ENCODE results near the gene CAPN13. TPM values are rescaled to one million over a fixed set of nuclear protein-coding genes. Genes with fewer than 3 reads are reported as not detected.

The CAPN13 gene
- total RNA-seq, 4 donors from 2014 or later: 0.18 to 5.8 (median 1.8) TPM

GRCh38 chr2:30684026-30684425 lies 123.2 kb downstream of the CAPN13 start:
- Histone ChIP-seq H3K9me3 (no peaks in the 10 kb centered on the region), H3K27me3 (no peaks in the 10 kb centered on the region), H3K27ac (no peak overlapping the region), H3K4me1 (peaks cover 0 to 6% (median 0%) of the 10 kb centered on the region in 3 donors), H3K4me3 (no peak overlapping the region), H3K36me3 (no peaks in the 10 kb centered on the region)
- WGBS, 2 donors: 83 to 85% methylated on average over 8 of the region's 8 CpGs
- intact Hi-C loops (cut with DNase I): no loop called here
- no peak for TF ChIP-seq POLR2A (IDR thresholded peaks at IDR 0.05)
- TF ChIP-seq, protein P1, sequence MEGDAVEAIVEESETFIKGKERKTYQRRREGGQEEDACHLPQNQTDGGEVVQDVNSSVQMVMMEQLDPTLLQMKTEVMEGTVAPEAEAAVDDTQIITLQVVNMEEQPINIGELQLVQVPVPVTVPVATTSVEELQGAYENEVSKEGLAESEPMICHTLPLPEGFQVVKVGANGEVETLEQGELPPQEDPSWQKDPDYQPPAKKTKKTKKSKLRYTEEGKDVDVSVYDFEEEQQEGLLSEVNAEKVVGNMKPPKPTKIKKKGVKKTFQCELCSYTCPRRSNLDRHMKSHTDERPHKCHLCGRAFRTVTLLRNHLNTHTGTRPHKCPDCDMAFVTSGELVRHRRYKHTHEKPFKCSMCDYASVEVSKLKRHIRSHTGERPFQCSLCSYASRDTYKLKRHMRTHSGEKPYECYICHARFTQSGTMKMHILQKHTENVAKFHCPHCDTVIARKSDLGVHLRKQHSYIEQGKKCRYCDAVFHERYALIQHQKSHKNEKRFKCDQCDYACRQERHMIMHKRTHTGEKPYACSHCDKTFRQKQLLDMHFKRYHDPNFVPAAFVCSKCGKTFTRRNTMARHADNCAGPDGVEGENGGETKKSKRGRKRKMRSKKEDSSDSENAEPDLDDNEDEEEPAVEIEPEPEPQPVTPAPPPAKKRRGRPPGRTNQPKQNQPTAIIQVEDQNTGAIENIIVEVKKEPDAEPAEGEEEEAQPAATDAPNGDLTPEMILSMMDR (IDR thresholded peaks at IDR 0.05): no peak
- DNase-seq: no peak

- no peak for TF ChIP-seq POLR2A (IDR thresholded peaks at IDR 0.05)
Measured at GRCh38 chr2:30683236-30683956, 123.8 kb downstream of the CAPN13 start.

GRCh38 chr2:30681022-30681421 lies 126.2 kb downstream of the CAPN13 start:
- Histone ChIP-seq H3K4me1 (no peaks in the 10 kb centered on the region), H3K27me3 (no peaks in the 10 kb centered on the region), H3K9me3 (no peaks in the 10 kb centered on the region), H3K4me3 (no peak overlapping the region), H3K36me3 (no peaks in the 10 kb centered on the region), H3K27ac (no peak overlapping the region)
- TF ChIP-seq, protein P1 (IDR thresholded peaks at IDR 0.05): no peak
- TF ChIP-seq POLR2A (IDR thresholded peaks at IDR 0.05): no peak
- DNase-seq: no peak
- WGBS, 2 donors: 64 to 85% methylated on average over 3 to 4 of the region's 4 CpGs
- intact Hi-C loops (cut with DNase I): no loop called here

More at GRCh38 chr2:30683236-30683956, 123.8 kb downstream of the CAPN13 start:
- 85 to 92% methylated on average over 4 to 7 of the region's 8 CpGs for WGBS, 2 donors
- intact Hi-C loops (cut with DNase I): no loop called here
- Histone ChIP-seq H3K4me3 (no peak overlapping the region), H3K9me3 (no peaks in the 10 kb centered on the region), H3K27ac (no peak overlapping the region), H3K36me3 (no peaks in the 10 kb centered on the region), H3K4me1 (no peaks in the 10 kb centered on the region), H3K27me3 (no peaks in the 10 kb centered on the region)
- DNase-seq: no peak

- no peak overlapping the region for H3K4me3 ChIP-seq
- H3K27ac ChIP-seq: no peak overlapping the region
- no peaks in the 10 kb centered on the region for H3K27me3 ChIP-seq
- TF ChIP-seq POLR2A (IDR thresholded peaks at IDR 0.05): no peak
- TF ChIP-seq, protein P1 (IDR thresholded peaks at IDR 0.05): no peak
- WGBS, 2 donors: 90 to 93% methylated on average over 3 of the region's 3 CpGs
- intact Hi-C loops (cut with DNase I): no loop called here
- DNase-seq: no peak
- H3K36me3 ChIP-seq: no peaks in the 10 kb centered on the region
- H3K4me1 ChIP-seq: no peaks in the 10 kb centered on the region
- H3K9me3 ChIP-seq: no peaks in the 10 kb centered on the region
Measured at GRCh38 chr2:30680121-30680520, 127.1 kb downstream of the CAPN13 start.

- no peaks in the 10 kb centered on the region for H3K4me1 ChIP-seq
- no peak overlapping the region for H3K4me3 ChIP-seq
- no peaks in the 10 kb centered on the region for H3K9me3 ChIP-seq
- intact Hi-C loops (cut with DNase I): no loop called here
- peak overlapping the region in 1 of 4 donors; percentile 41 for H3K27ac ChIP-seq
- H3K27me3 ChIP-seq: no peaks in the 10 kb centered on the region
- 61 to 77% methylated on average over 8 to 10 of the region's 12 CpGs for WGBS, 2 donors
- H3K36me3 ChIP-seq: no peaks in the 10 kb centered on the region
- TF ChIP-seq, protein P1 (IDR thresholded peaks at IDR 0.05): no peak
- TF ChIP-seq POLR2A (IDR thresholded peaks at IDR 0.05): no peak
- no peak for DNase-seq
Measured at GRCh38 chr2:30679426-30680088, 127.7 kb downstream of the CAPN13 start.

All from esophagus squamous epithelium (tissue), 5 donors.